HUES64 (cell line): ENCODE data around the gene TRAP1. TPM values are rescaled to one million over a fixed set of nuclear protein-coding genes. Genes with fewer than 3 reads are reported as not detected.
A peak's percentile ranks its signal among the peaks of the same experiment; 100 is the strongest.

Source experiments
- H3K27ac ChIP-seq: 2 replicates; pipeline ENCODE4 v1.7.0; 2013; ENCODE audit warnings: low read depth, low read length, inconsistent platforms
- H3K27me3 ChIP-seq: 2 replicates; pipeline ENCODE4 v1.6.1; 2013; ENCODE audit warnings: mild to moderate bottlenecking, low read length; ENCODE audit not compliant: insufficient read depth
- H3K36me3 ChIP-seq: 2 replicates; pipeline ENCODE4 v1.6.1; 2013; ENCODE audit warnings: mild to moderate bottlenecking, low read length; ENCODE audit not compliant: insufficient read depth
- H3K4me1 ChIP-seq: 2 replicates; pipeline ENCODE4 v1.6.1; 2013; ENCODE audit warnings: mild to moderate bottlenecking, low read length, moderate library complexity; ENCODE audit not compliant: insufficient read depth
- H3K4me3 ChIP-seq: 2 replicates; pipeline ENCODE4 v1.5.1; 2013; ENCODE audit warnings: mild to moderate bottlenecking, low read length, moderate library complexity
- H3K9ac ChIP-seq: 2 replicates; pipeline ENCODE4 v1.6.1; 2013; ENCODE audit warnings: mild to moderate bottlenecking, low read depth, low read length
- H3K9me3 ChIP-seq: 2 replicates; pipeline ENCODE4 v1.6.1; 2013; ENCODE audit warnings: low read depth, low read length; ENCODE audit not compliant: insufficient read depth
- WGBS: fragments of 150-250, 120-280 bp; methylation state at CpG from one replicate; pipeline ENCODE4 v1.1.7; 2013; ENCODE audit warnings: missing lambda C conversion rate; 5-methylcytosine and 5-hydroxymethylcytosine counted together
- polyA plus RNA-seq, 2 experiments: library from polyadenylated mRNA; stranded (reverse); fragments of 50-300 nt; gene quantifications; one replicate each; pipeline ENCODE4 v1.2.3, GENCODE V29; 2013

Gene TRAP1
- 115 TPM for polyA plus RNA-seq (2013, experiment 1 of 2)
- 121 TPM for polyA plus RNA-seq (2013, experiment 2 of 2)

DNA sequence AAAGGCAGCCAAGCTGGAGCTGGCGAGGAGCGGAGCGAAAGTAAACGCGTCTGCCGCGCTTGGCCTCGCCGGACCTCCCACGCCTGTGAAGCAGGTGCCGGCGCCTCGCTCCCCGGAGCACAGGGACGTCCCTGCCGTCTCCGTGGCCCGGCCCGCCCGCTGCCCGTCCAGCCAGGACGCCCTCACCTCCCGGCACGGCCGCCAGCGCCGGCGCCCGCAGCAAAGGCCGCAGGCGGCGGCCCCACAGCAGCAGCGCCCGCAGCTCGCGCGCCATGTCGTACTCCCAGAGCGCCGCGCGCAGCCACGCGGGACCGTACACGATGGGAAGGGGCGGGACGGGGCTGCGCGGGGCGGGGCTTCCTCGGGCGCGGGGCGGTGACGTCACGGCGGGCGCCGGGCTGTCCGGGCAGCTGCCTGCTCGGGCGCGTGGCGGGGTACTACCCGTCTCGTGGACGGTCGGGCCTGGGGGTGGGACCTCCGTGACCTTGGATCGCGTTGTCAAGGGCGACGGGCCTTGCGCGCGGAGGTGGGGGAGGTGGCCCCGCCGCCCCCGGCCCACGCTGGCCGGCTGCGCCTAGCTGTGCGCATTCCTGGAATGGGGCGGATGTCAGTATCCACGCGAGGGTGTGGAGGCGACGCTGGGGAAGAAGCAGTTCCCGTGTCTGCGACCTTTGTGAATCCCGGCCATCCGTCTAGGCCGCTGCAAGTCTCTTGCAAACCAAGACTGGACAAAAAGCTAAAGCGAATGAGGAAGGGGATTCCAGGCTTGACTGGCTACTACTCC lies at the start of gene TRAP1:
Gene TRAP1, minus strand, starts transcription at position 290 of the 784 bp plus-strand sequence. Its CDS starts 16 bp downstream, at position 274.
- Histone ChIP-seq H3K9ac (peak within 1 kb of the TSS; percentile 93), H3K4me1 (peaks cover 9% of the 10 kb centered on the region; the same call in 1 of the 2 replicates), H3K4me3 (peak within 1 kb of the TSS; percentile 80), H3K36me3 (peaks cover 14% of the 10 kb centered on the region), H3K9me3 (no peaks in the 10 kb centered on the region), H3K27me3 (no peaks in the 10 kb centered on the region), H3K27ac (peak within 1 kb of the TSS; percentile 50)
- WGBS, result 1% methylated on average over 95 of the region's 95 CpGs

DNA sequence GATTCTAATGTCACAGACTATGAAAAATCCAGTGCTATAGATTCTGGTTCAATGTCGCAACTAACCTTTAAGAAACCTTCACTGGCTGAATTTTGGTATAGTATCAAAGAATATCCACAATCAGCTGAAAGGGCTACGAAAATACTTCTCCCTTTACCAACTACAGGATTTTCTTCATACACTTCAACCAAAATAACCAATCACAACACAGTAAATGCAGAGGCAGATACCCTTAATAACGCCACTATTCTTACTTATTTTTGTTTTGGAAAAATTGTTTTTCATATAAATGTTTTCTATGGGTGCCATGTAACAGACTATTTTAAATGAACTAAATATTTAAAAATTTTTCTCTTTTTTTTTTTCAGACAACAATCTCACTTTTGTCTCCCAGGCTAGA lies 48.9 kb upstream of the TRAP1 start:
- Histone ChIP-seq H3K9ac (no peak overlapping the region), H3K27ac (no peak overlapping the region), H3K9me3 (no peaks in the 10 kb centered on the region), H3K4me3 (no peak overlapping the region), H3K36me3 (peaks cover 87% of the 10 kb centered on the region), H3K4me1 (no peaks in the 10 kb centered on the region), H3K27me3 (no peaks in the 10 kb centered on the region)
- 93% methylated on average over 3 of the region's 3 CpGs for WGBS

DNA sequence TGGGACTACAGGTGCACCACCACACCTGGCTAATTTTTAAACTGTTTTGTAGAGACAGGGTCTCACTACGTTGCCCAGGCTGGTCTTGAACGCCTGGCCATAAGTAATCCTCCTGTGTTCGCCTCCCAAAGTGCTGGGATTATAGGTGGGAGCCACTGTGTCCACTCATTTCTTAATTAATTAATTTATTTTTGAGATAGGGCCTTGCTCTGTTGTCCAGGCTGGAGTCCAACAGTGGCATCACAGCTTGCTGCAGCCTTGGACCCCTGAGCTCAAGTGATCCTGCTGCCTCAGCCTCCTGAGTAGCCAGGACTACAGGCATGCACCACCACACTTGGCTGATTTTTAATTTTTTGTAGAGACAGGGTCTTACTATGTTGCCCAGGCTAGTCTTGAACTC lies 47.1 kb upstream of the TRAP1 start:
- no peak overlapping the region for H3K27ac ChIP-seq
- H3K4me1 ChIP-seq, result no peaks in the 10 kb centered on the region
- no peaks in the 10 kb centered on the region for H3K27me3 ChIP-seq
- no peak overlapping the region for H3K4me3 ChIP-seq
- H3K9me3 ChIP-seq, result no peaks in the 10 kb centered on the region
- peaks cover 80% of the 10 kb centered on the region for H3K36me3 ChIP-seq
- H3K9ac ChIP-seq, result no peak overlapping the region
- 98% methylated on average over 3 of the region's 3 CpGs for WGBS

DNA sequence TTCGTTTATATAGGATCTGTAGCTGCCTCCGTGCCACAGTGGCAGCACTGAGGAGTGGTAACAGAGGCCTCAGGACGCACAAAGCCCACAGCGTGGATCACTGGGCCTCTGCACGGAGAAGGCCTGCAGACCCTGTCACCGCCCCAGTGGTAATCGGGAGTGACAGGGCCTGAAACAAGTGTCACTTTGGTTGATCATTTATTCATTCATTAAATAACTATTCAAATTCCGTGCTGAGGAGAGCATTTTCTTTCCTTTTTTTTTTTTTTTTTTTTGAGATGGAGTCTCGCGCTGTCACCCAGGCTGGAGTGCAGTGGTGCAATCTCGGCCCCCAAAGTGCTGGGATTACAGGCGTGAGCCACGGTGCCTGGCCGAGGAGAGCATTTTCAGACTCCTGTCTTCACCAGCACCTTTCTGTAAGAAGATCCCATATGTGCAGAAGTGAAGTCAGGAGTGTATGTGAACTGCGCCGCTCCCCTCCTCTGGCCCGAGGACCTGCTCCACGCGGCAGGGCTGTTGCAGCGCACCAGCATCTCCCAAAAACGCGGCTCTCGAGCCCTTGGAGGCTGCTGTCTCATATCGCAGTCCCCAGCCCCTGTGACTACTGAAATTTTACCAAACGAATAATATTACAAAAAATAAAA lies 44.9 kb upstream of the TRAP1 start:
- H3K36me3 ChIP-seq, result peaks cover 78% of the 10 kb centered on the region
- H3K9me3 ChIP-seq, result no peaks in the 10 kb centered on the region
- no peak overlapping the region for H3K4me3 ChIP-seq
- H3K27ac ChIP-seq, result no peak overlapping the region
- no peaks in the 10 kb centered on the region for H3K4me1 ChIP-seq
- H3K9ac ChIP-seq, result no peak overlapping the region
- WGBS, result 97% methylated on average over 25 of the region's 25 CpGs
- no peaks in the 10 kb centered on the region for H3K27me3 ChIP-seq

DNA sequence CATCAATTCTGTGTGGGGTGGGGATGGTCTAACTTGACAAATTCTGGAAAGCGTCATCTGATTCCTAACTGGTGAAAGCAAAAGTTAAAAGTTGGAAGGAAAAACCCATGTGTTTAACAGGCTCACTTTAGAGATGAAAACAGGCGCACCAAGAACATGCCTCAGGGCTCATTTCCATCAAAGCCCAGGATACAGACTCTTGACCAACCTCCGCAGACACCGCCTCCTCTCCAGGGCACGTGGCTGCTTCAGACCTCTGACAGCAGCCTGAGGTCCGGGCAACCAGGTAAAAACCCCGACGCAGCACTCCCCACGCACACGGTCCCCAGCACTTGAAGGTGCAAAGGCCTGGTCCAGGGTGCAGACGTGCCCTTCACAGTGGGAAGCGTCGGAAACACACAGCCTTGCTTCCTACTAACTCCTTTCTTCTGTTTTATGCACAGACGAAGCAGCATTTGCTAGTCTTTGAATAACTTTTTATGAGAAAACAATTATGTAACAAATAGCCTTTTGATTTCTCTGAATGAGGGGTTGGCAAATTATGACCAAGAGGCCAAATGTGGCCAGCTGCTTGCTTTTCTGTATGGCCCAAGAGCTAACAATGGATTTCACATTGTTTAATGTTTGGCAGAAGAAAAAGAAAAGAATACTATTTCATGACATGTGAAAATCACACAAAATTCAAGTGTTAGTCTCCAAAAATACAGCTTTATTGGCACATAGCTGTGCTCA lies 44.2 kb upstream of the TRAP1 start:
- Histone ChIP-seq H3K9ac (no peak overlapping the region), H3K9me3 (no peaks in the 10 kb centered on the region), H3K4me1 (no peaks in the 10 kb centered on the region), H3K36me3 (peaks cover 78% of the 10 kb centered on the region), H3K4me3 (no peak overlapping the region), H3K27ac (no peak overlapping the region), H3K27me3 (no peaks in the 10 kb centered on the region)
- 90% methylated on average over 14 of the region's 14 CpGs for WGBS

DNA sequence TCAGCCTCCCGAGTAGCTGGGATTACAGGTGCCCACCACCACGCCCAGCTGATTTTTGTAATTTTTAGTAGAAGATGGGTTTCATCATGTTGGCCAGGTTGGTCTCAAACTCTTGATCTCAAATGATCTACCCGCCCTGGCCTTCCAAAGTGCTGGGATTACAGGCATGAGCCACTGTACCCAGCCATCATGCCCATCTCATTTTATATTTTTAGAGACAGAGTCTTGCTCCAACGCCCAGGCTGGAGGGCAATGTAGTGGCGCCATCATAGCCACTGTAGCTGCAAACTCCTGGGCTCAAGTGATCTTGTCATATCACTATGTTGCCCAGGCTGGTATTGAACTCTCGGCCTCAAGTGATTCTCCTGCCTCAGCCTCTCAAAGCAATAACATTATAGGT lies 43.2 kb upstream of the TRAP1 start:
- Histone ChIP-seq H3K9ac (no peak overlapping the region), H3K27ac (no peak overlapping the region), H3K27me3 (no peaks in the 10 kb centered on the region), H3K9me3 (no peaks in the 10 kb centered on the region), H3K4me3 (no peak overlapping the region), H3K4me1 (no peaks in the 10 kb centered on the region), H3K36me3 (peaks cover 78% of the 10 kb centered on the region)
- WGBS, result 95% methylated on average over 6 of the region's 6 CpGs

DNA sequence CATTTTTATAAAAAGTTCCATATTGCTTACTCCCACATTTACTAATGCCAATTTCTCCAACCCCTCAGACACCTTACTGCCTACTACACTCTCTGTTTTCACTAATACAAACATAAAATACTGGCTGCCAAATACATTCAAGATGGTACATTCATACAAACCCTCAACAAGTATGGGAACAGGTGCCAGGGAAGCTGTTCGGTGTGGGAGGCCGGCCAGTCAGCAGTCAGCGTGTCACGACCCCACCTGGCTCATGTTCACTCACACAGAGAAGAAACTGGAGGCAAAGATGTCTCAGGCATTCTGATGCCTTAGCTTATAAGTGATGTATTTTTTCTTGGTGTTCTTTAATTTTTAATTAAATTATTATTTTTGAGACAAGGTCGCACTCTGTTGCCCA lies 42.4 kb upstream of the TRAP1 start:
- Histone ChIP-seq H3K4me3 (no peak overlapping the region), H3K27me3 (no peaks in the 10 kb centered on the region), H3K36me3 (peaks cover 78% of the 10 kb centered on the region), H3K9ac (no peak overlapping the region), H3K9me3 (no peaks in the 10 kb centered on the region), H3K27ac (no peak overlapping the region), H3K4me1 (no peaks in the 10 kb centered on the region)
- WGBS, result 97% methylated on average over 5 of the region's 5 CpGs

DNA sequence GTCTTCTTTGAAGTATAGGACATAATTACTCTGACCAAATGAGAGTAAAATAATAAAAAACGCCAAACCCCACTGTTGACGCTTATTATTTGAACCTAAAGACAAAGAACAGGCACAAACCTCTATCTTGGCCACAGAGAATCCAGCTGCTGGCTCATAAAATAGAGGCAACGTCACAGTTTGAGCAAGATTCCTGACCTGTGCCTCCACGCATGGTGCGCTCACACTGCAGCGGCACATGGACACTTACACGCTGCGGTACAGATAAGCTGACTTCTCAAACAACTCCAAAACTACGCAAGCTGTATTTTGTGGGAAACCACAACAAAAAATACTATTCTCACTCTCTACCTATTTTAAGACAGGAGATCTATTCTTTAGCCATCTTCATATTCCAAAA lies 38.8 kb upstream of the TRAP1 start:
- Histone ChIP-seq H3K9ac (no peak overlapping the region), H3K9me3 (no peaks in the 10 kb centered on the region), H3K36me3 (peaks cover 82% of the 10 kb centered on the region), H3K27ac (no peak overlapping the region), H3K4me1 (no peaks in the 10 kb centered on the region), H3K4me3 (no peak overlapping the region), H3K27me3 (no peaks in the 10 kb centered on the region)
- 97% methylated on average over 9 of the region's 9 CpGs for whole genome bisulfite sequencing

DNA sequence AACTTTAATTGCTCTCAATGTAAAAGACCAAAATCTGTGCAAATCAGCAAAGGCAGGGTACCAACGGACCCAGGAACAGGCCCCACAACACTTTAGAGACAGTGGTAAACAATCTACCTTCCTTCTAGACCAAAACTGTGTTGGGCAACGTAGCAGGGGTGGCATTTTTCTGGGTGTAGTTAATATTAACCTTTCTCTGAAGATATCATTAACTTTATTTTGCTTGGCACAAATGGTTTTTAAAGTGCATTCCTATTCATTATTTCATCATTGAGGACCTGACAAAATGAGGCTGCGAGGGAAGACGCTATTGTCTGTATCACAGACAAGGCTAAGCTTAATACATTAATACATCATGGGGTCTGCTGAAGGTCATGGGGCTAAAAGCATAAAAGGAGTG lies 37.9 kb upstream of the TRAP1 start:
- WGBS, result 95% methylated on average over 4 of the region's 4 CpGs
- Histone ChIP-seq H3K36me3 (peaks cover 83% of the 10 kb centered on the region), H3K27ac (no peak overlapping the region), H3K9ac (no peak overlapping the region), H3K4me1 (no peaks in the 10 kb centered on the region), H3K9me3 (no peaks in the 10 kb centered on the region), H3K4me3 (no peak overlapping the region), H3K27me3 (no peaks in the 10 kb centered on the region)

DNA sequence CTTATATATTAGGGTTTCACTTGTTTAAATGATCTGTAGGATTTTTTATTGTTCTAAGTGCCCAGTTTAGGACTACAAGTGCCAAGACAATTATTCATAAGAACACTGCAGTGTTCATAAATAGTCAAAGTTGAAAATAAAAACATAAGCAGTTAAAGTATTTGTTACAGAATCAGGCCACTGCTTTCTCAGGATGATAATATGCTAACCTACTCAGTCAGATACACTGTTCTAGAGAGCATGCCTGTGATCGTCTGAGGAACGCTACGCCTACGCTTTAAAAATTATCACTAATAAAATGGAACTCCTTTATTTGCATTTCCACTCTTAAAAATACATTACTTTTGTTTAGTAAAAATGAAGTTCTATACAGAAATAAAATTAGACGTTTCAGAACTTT lies 37.4 kb upstream of the TRAP1 start:
- H3K27ac ChIP-seq, result no peak overlapping the region
- 96% methylated on average over 5 of the region's 5 CpGs for WGBS

DNA sequence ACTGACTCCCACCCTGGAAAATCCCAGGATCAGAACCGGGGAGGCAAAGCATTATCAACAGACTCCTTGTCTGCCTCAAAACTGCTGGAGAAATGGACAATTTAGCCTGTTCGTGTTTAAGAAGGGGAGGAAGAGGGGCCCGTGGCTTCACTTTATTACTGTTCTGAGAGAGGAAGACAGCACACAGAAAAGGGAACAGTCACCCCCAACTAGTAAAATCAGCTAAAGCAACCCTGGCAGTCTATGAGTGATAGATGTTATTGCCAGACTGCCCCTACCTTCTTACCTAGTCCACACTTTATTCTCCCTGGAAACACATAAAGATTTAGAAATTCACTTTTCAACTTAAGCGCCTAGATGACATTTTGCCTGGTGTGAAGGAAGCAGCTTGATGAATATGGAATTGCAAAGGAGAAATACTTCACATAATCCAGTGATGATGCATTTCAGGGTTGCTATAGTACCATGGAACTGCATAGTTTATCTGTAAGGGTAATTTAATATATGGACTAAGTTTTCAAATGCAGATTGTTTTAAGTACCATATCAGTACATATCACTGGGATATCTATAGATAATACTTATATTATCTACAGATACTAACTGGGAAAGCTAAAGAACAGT lies 36.9 kb upstream of the TRAP1 start:
- Histone ChIP-seq H3K9me3 (no peaks in the 10 kb centered on the region), H3K27me3 (no peaks in the 10 kb centered on the region), H3K4me3 (no peak overlapping the region), H3K27ac (no peak overlapping the region), H3K4me1 (no peaks in the 10 kb centered on the region), H3K9ac (no peak overlapping the region), H3K36me3 (peaks cover 84% of the 10 kb centered on the region)
- WGBS, result 81% methylated on average over 4 of the region's 4 CpGs

More for the DNA sequence above, 37.4 kb upstream of the TRAP1 start:
- no peak overlapping the region for H3K9ac ChIP-seq
- H3K27me3 ChIP-seq, result no peaks in the 10 kb centered on the region
- no peaks in the 10 kb centered on the region for H3K9me3 ChIP-seq
- no peaks in the 10 kb centered on the region for H3K4me1 ChIP-seq
- peaks cover 83% of the 10 kb centered on the region for H3K36me3 ChIP-seq
- H3K4me3 ChIP-seq, result no peak overlapping the region
